Ammon's horn (tissue), 1 donor: ENCODE measurements around the gene EXOC2.

Experiments used
- DNase-seq: peaks from one replicate; pipeline ENCODE4 v3.0.0-alpha.2; 2016; ENCODE audit warnings: low spot score

The EXOC2 gene

DNA sequence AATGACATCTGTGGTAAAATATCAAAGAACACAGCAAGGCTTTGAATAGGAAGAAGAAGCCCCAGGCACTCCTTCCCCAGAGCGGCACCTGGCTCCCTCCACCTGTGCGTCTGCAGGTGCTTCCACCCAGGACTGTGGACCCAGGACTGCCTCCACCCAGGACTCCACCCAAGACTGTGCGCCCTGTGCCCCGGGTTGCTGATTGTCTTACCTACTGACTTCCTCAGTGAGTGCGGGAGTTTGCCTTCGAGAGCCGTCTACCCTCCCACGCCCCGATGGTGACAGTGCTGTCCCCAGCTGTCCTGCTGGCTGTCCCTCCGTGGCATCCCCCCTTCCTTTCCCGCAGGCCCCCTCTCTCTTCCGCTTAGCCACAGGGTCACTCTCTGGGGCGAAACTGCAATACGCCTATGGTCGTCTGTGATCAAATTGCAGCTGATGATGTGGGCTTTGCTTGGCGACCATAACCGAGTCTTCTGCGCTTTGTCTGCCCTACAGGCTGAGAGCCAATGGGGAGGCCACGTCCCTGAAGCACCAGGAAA lies 249.2 kb downstream of the EXOC2 start:
- DNase-seq, result no peak

DNA sequence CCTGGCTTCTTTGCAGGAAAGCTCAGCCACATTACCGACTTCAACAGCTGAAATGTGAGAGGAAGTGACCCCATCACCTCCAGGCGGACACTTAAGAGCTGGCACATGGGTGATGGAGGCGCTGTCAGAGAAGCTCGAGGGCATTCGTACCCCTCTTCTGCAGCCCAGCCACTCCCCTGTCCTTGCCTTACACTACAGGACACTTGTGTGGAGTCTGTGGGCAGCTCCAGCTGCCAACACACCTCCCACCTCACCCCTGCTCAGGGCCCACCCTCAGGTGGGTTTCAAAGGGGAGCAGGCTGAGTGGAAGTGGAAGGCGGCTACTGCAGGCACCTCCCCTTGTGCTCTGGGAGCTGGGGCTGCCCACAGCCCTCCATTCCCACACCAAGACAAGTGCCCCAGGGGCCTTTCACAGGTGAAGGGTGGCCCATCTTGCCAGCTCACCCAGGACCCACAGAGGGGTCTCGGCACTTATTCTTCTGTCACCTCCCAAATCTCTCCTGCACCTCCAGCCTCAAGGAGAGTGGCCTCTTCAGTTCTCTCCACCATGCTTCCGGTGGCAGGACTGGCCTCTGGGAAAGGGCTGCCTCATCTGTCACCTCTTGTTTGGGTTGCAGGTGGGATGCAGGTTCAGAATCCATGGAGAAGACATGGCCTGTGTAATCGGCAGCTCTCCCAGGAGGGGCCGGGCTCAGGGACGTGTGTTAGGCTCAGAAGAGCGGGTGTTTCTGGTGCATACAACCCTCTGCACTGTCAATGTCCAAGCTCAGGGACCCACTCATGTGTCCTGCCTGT lies 251.6 kb downstream of the EXOC2 start:
- DNase-seq, result no peak

DNA sequence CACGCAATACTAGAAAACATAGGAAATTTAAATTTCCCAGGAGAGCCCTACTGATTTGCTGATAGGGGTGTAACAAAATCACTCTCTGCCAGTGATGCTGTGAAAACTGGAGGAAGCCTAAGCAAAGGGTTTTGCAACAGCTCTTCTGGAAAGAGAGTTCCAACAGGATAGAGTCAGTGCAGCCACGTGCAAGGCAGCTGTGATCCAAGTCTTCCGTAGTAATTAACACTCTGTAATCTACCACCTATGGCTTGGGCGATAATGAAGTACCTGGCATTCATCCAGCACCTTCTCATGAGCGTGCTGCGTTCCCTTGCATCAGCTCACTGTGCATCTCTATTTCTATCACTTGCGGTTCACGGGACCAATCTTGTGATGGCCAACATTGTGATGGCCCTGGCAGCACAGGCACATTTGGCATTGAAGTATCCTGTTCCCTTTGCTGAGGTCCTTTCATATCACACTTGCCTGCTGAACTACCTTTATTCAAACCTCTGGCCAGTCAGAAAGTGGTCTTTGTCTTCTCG lies 253.2 kb downstream of the EXOC2 start:
- DNase-seq, result no peak

DNA sequence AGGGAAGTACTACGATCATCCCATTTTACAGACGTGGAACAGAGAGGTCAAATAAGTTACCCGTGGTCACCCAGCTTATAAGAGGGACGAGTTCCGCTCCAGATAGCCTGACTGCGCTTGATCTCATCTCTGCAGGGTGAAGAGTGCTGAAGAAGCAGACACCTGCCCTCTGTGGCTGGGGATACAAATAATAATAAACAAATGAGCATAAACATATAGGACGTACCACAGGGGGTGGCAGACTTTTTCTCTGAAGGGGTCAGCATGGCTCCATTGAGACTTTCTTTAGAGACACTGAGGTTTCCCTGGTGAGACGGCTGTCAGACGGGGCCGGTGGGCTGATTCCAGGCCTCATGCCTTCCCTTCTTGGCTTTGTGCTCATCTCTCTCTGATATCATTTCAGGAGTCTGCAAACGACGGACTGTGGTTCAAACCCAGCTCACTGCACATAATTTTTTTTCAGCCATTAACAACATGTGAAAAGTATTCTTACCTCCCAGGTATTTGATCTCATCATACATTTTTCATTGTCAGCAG lies 254.2 kb downstream of the EXOC2 start:
- DNase-seq, result no peak

DNA sequence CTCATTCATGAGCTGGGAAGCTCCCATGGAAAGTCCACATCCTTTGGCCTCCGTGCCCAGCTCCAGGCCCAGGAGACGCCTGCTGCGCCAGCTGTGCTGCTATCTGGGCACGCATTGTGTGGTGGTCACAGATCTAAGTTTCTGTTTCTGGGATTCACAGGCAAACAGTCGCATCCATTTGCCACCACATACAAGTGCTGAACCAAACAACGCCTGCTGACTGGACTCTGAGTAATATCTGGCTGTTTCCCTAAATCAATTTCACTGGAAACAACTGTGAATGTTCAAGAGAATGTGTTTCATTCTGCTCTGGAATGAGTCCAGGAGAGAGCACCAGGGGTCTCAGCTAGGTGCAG lies 255.9 kb downstream of the EXOC2 start:
- DNase-seq, result no peak

DNA sequence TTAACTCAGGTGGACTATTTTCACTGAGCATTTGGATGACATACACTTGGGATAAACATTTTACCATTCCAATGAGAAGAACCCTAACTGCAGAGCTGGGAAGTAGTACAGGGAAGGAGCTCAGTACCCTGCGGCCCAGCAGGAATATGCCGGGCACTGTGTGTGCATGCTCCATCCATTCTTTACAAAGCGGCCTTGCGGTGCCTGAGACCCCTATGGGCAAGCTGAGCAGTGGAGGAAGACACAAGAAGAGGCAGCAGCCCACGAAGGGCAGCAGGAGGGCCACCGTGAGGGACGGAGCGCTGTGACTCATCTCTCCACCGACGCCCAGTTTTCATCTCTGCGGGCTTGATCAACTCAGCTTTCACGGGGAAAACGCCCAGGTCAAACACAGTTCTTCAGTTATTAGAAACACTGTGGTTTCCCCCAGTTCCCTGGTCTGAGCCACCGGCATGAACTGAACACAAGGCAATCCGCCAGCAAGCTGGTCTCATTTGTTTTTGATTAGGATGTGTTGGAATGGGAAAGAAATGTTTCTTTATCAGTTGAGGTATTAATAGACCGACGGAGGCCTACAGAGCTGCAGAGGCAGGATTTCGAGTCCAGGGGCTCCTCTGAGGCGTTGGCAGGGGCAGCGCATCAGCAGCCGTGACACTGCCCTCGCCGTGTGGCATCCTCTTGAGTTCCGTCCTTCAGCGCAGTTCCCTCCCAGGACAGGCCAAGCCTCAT lies 256.5 kb downstream of the EXOC2 start:
- DNase-seq, result no peak

DNA sequence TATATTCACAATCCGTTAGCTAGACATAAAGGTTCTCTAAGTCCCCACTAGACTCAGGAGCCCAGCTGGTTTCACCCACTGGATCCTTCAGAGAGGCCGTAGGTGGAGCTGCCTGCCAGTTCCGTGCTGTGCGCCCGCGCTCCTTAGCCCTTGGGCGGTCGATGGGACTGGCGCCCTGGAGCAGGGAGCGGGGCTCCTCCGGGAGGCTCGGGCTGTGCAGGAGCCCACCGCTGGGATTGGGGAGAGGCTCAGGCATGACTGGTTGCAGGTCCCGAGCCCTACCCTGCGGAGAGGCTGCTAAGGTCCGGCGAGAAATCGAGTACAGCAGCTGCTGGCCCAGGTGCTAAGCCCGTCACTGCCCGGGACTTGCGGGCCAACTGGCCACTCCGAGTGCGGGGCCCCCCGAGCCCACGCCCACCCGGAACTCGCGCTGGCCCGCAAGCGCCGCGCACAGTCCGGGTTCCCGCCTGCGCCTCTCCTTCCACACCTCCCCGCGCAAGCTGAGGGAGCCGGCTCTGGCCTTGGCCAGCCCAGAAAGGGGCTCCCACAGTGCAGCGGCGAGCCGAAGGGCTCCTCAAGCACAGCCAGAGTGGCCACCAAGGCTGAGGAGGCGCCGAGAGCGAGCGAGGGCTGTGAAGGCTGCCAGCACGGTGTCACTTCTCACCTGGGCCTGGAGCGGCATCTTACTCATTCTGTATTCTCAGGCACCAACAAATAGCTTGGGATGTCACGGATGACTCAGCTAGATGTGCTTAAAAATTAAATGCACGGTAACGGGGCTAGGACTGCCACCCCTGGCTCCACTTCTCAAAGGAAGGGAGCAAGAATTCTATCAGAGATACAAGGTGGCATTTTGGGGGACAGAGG lies 257.3 kb downstream of the EXOC2 start:
- DNase-seq, result no peak
